GM12878 (cell line): ENCODE results near the gene CNGB1. TPM values are rescaled to one million over a fixed set of nuclear protein-coding genes. Genes with fewer than 3 reads are reported as not detected.
"Not testable (repeated sequence)": the region's sequence is repeated elsewhere in the genome, so short reads cannot be mapped to it uniquely, and the experiment has no call there.

ENCODE experiments used
- ATAC-seq: fragments of 200-7000 bp; cut with Tn5 transposase; 3 replicates; pipeline ENCODE4 v1.9.1; 2020; ENCODE audit warnings: mild to moderate bottlenecking, moderate library complexity
- BruUV-seq: library from RNA; stranded (reverse); fragments of 400-500 nt; replicated peaks from 2 replicates; lab custom pipeline; 2021; lab: Mats Ljungman, UMichigan
- CTCF ChIA-PET: fragments of 300-600 bp; sonication (Branson Sonifier 250); formaldehyde crosslinking; extraction: SDS; loops from one replicate; lab custom pipeline; 2021; ENCODE audit warnings: inconsistent platforms; lab: Yijun Ruan, JAX
- POLR2A ChIA-PET: fragments of 350-600 bp; formaldehyde crosslinking; extraction: SDS; loops from one replicate; lab custom pipeline; 2021; ENCODE audit warnings: inconsistent platforms; lab: Charles Lee
- RAD21 ChIA-PET: fragments of 300-600 bp; sonication (Branson Sonifier 250); formaldehyde crosslinking; loops from one replicate; lab custom pipeline; 2023; ENCODE audit warnings: antibody characterized with exemption; ENCODE audit not compliant: unreplicated experiment; lab: Charles Lee
- SMC1A ChIA-PET: fragments of 300-600 bp; sonication (Branson Sonifier 250); formaldehyde crosslinking; loops from one replicate; lab custom pipeline; 2023; ENCODE audit not compliant: unreplicated experiment, uncharacterized antibody; lab: Charles Lee
- DNase-seq: peaks from one replicate; pipeline ENCODE4 v3.0.0-alpha.2; 2011; ENCODE audit warnings: low read depth, low spot score
- FAIRE-seq: peaks from 3 replicates; lab custom pipeline; 2011; peaks lifted over from hg19 to GRCh38; lab: Jason Lieb, UNC
- H2AFZ ChIP-seq: 2 replicates; pipeline ENCODE4 v1.6.0; 2011; ENCODE audit warnings: low read depth, low read length, control low read depth; ENCODE audit not compliant: control insufficient read depth
- H3K27ac ChIP-seq: 2 replicates; pipeline ENCODE4 v1.5.1; 2011; ENCODE audit warnings: control low read depth; ENCODE audit not compliant: control insufficient read depth, insufficient read depth
- H3K27me3 ChIP-seq, 2 experiments: replicated peaks in 1 of 2; 2 replicates each; pipeline versions ENCODE4 v1.6.0 to v1.6.1; 2011; ENCODE audit warnings: low read length in 1 of 2; ENCODE audit not compliant: control insufficient read depth in 2 of 2, insufficient read depth in 2 of 2
- H3K36me3 ChIP-seq, 2 experiments: 2 replicates each; pipeline ENCODE4 v1.5.1; 2011; ENCODE audit warnings: low read length in 1 of 2; ENCODE audit not compliant: control insufficient read depth in 2 of 2, insufficient read depth in 2 of 2
- H3K4me1 ChIP-seq: 2 replicates; pipeline ENCODE4 v1.6.1; 2011; ENCODE audit warnings: mild to moderate bottlenecking, low read length, moderate library complexity, mixed read lengths; ENCODE audit not compliant: control insufficient read depth, insufficient read depth
- H3K4me2 ChIP-seq: 2 replicates; pipeline ENCODE4 v1.6.0; 2011; ENCODE audit warnings: control low read depth; ENCODE audit not compliant: control insufficient read depth, insufficient read depth
- H3K4me3 ChIP-seq: fragments of 200-600 bp; sonication (generic); 2 replicates; pipeline ENCODE4 v1.5.1; 2016
- H3K79me2 ChIP-seq: 2 replicates; pipeline ENCODE4 v1.6.0; 2011; ENCODE audit warnings: low read length; ENCODE audit not compliant: control insufficient read depth, insufficient read depth
- H3K9ac ChIP-seq: 2 replicates; pipeline ENCODE4 v1.8.0; 2011; ENCODE audit warnings: low read length, control low read depth, mixed read lengths; ENCODE audit not compliant: control insufficient read depth, insufficient read depth
- H3K9me3 ChIP-seq: replicated peaks from 3 replicates; pipeline ENCODE4 v1.5.1; 2011; ENCODE audit warnings: mild to moderate bottlenecking, low read length; ENCODE audit not compliant: control insufficient read depth, insufficient read depth
- H4K20me1 ChIP-seq: 2 replicates; pipeline ENCODE4 v1.6.0; 2011; ENCODE audit not compliant: control insufficient read depth, insufficient read depth
- BRCA1 ChIP-seq: IDR thresholded peaks from 2 replicates; pipeline ENCODE4 v1.6.1; 2011; ENCODE audit warnings: low read depth, low read length, improper control_type of control experiment
- CHD2 ChIP-seq: IDR thresholded peaks from 2 replicates; pipeline ENCODE4 v1.6.1; 2011; ENCODE audit warnings: low read depth, low read length, improper control_type of control experiment, borderline replicate concordance
- FOXK2 ChIP-seq: fragments of 450-650 bp; IDR thresholded peaks from 2 replicates; pipeline ENCODE4 v1.6.1; 2017; ENCODE audit warnings: mild to moderate bottlenecking, moderate library complexity
- KAT2A ChIP-seq: conservative IDR thresholded peaks from 2 replicates; pipeline ENCODE4 v1.6.1; 2011; ENCODE audit warnings: low read depth, low read length; ENCODE audit not compliant: control insufficient read depth
- KDM1A ChIP-seq: fragments of 200-600 bp; sonication (generic); IDR thresholded peaks from 2 replicates; pipeline ENCODE4 v1.6.1; 2016; ENCODE audit warnings: borderline replicate concordance
- NR2C1 ChIP-seq: fragments of 450-650 bp; IDR thresholded peaks from 2 replicates; pipeline ENCODE4 v1.6.1; 2017; ENCODE audit warnings: antibody characterized with exemption, mild to moderate bottlenecking, moderate library complexity
- PML ChIP-seq: IDR thresholded peaks from 2 replicates; pipeline ENCODE4 v1.6.1; 2012; ENCODE audit warnings: low read length, inconsistent platforms
- RELA ChIP-seq: fragments of 450-650 bp; IDR thresholded peaks from 2 replicates; pipeline ENCODE4 v1.8.0; 2014; ENCODE audit warnings: borderline replicate concordance; ENCODE audit not compliant: partially characterized antibody
- SMAD1 ChIP-seq: fragments of 450-650 bp; IDR thresholded peaks from 2 replicates; pipeline ENCODE4 v1.6.1; 2018; ENCODE audit warnings: mild to moderate bottlenecking, low read depth; ENCODE audit not compliant: partially characterized antibody
- ZSCAN29 ChIP-seq: fragments of 450-650 bp; IDR thresholded peaks from 2 replicates; pipeline ENCODE4 v1.6.1; 2017; ENCODE audit warnings: mild to moderate bottlenecking, moderate library complexity
- WGBS: methylation state at CpG from one replicate; pipeline ENCODE4 v1.1.6; 2016; ENCODE audit warnings: low lambda C conversion rate; ENCODE audit not compliant: insufficient replicate concordance, insufficient coverage; ENCODE audit errors: missing lambda C conversion rate; 5-methylcytosine and 5-hydroxymethylcytosine counted together
- in situ Hi-C: fragments of 300-500 bp; cut with MboI; formaldehyde crosslinking; loops from 9 replicates; pipeline ENCODE4 v1.14.3; 2018; ENCODE audit warnings: mixed read lengths
- intact Hi-C: fragments of 100-400 bp; cut with micrococcal nuclease; formaldehyde crosslinking; loops from one replicate; pipeline ENCODE4 v1.14.2; 2022; ENCODE audit not compliant: unreplicated experiment
- polyA plus RNA-seq, 11 experiments: library from polyadenylated mRNA; depleted of rRNA in 4 of 11; unstranded in 6 of 11; stranded (reverse) in 5 of 11; fragments of >200 nt; fragmentation: Nextera tagmentation in 4 of 11; fragmentation: Illumina TruSeq in 1 of 11; extraction: Ambion mirVana in 4 of 11; extraction: Trizol in 1 of 11; gene quantifications; 1 replicate in 1 of 11; 2 replicates in 10 of 11; pipeline versions ENCODE4 v1.2.1 to v1.2.3, GENCODE V29; 2011 to 2016; ENCODE audit warnings: inconsistent platforms in 2 of 11, missing spikeins in 2 of 11, low read depth in 1 of 11
- total RNA-seq, 4 experiments: library from RNA; depleted of rRNA in 3 of 4; stranded (reverse); fragments of >200 nt in 3 of 4; fragmentation: Illumina TruSeq in 1 of 4; extraction: Trizol in 1 of 4; gene quantifications; 2 replicates each; pipeline versions ENCODE4 v1.2.1 to v1.2.3, GENCODE V29; 2013 to 2021
- TF ChIP-seq, protein P1 (sequence below): IDR thresholded peaks from 2 replicates; pipeline ENCODE4 v1.6.1; 2011; ENCODE audit warnings: mild to moderate bottlenecking, low read depth, low read length, moderate library complexity; ENCODE audit not compliant: insufficient replicate concordance

The CNGB1 gene
- total and polyA plus RNA-seq, 10 of the 15 experiments (the other 5 are each of a cell fraction or from before 2014, with no cell fraction given): 0.03 TPM; not detected in 9

DNA sequence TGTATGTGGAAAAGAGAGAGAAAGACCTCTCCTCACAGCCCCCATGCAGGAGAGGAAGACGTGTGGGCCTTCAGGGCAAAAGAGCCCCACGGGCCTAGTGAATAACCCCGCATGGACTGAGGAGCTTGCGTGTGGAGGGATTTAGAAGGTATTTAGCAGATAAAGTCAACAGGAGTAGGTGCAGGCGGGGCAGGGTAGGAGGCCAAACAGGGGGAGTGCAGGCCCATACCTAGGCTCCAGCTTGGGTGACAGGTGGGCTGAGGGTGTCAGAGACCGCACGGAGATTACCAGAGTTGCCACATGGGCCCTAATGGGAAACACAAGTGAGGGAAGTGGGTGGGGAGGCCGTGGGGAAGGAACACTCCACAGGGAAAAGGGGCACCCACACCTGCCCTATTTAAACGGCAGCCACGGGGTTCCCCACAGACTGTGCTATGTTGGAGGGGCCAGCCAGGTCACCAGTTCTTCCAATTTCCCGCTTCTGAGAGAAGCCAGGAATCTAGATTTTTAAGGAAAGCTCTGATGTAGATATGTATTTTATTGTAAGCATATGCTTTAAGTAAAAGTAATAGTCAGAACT is 8.2 kb upstream of the CNGB1 start:
- ChIA-PET POLR2A (no interaction called here), RAD21 (no interaction called here), SMC1A (no interaction called here), CTCF (interaction anchor here (0.6 to 1.3 kb wide), 3 partner anchors 11 to 149 kb away, joined by 3 to 4 read pairs (median 3); no protein-coding TSS in a partner anchor)
- H3K79me2 ChIP-seq: no peaks in the 10 kb centered on the region
- H3K9me3 ChIP-seq: no peaks in the 10 kb centered on the region
- no peaks in the 10 kb centered on the region for H4K20me1 ChIP-seq
- in situ Hi-C loops: no loop called here
- H2AFZ ChIP-seq: no peak overlapping the region
- no TSS peak for BruUV-seq
- no peaks in the 10 kb centered on the region for H3K36me3 ChIP-seq
- H3K27ac ChIP-seq: no peak overlapping the region
- DNase-seq: no peak
- TF ChIP-seq RELA (no peak), FOXK2 (no peak), BRCA1 (no peak), KAT2A (no peak), SMAD1 (no peak), CHD2 (no peak), PML (no peak), ZSCAN29 (no peak), NR2C1 (no peak), KDM1A (no peak)
- TF ChIP-seq, protein P1, sequence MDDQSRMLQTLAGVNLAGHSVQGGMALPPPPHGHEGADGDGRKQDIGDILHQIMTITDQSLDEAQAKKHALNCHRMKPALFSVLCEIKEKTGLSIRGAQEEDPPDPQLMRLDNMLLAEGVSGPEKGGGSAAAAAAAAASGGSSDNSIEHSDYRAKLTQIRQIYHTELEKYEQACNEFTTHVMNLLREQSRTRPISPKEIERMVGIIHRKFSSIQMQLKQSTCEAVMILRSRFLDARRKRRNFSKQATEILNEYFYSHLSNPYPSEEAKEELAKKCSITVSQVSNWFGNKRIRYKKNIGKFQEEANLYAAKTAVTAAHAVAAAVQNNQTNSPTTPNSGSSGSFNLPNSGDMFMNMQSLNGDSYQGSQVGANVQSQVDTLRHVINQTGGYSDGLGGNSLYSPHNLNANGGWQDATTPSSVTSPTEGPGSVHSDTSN: no peak
- FAIRE-seq: no peak
- H3K4me3 ChIP-seq: no peak overlapping the region
- ATAC-seq: no peak
- no peak overlapping the region for H3K9ac ChIP-seq
- intact Hi-C loops: no loop called here
- H3K27me3 ChIP-seq: no peaks in the 10 kb centered on the region; a peak in 1 of 4 replicates
- H3K4me2 ChIP-seq: no peak overlapping the region
- H3K4me1 ChIP-seq: no peaks in the 10 kb centered on the region
- WGBS: 51% methylated on average over 11 of the region's 11 CpGs

DNA sequence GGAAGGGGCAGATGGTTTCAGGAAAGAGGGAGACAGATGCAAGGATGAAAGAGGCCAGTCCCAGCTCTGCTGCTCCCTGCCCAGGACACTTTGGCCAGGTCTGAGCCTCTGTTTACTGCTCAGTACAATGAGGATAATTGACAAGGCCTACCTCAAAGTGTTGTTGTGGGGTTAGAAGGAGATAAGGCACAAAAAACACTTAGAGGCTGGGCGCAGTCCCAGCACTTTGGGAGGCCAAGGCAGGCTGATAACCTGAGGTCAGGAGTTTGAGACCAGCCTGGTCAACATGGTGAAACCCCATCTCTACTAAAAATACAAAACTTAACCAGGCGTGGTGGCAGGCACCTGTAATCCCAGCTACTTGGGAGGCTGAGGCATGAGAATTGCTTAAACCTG is 7.1 kb upstream of the CNGB1 start:
- H3K4me1 ChIP-seq, H3K9me3 ChIP-seq, H3K27me3 ChIP-seq, POLR2A ChIA-PET, in situ Hi-C loops, intact Hi-C loops, H3K4me3 ChIP-seq, H3K9ac ChIP-seq, H3K4me2 ChIP-seq, H3K27ac ChIP-seq, H4K20me1 ChIP-seq, BruUV-seq, FAIRE-seq, SMC1A ChIA-PET, ATAC-seq, H3K79me2 ChIP-seq, H2AFZ ChIP-seq, H3K36me3 ChIP-seq, DNase-seq, RAD21 ChIA-PET: not testable (repeated sequence)
- CTCF ChIA-PET: interaction anchor here (0.6 kb wide), 1 partner anchor 78 kb away, joined by 3 read pairs; no protein-coding TSS in a partner anchor
- WGBS: 51% methylated on average over 2 of the region's 2 CpGs
